HG03432 (cell line): ENCODE results near the gene CCN5.

ENCODE experiments used
- ATAC-seq: cut with Tn5 transposase; IDR thresholded peaks from one replicate; pipeline ENCODE4 v1.9.1; 2021; ENCODE audit warnings: mild to moderate bottlenecking, moderate library complexity; ENCODE audit not compliant: unreplicated experiment

Gene CCN5

GRCh38 chr20:44735816-44736169, 20.6 kb downstream of the CCN5 start:
- no peak for ATAC-seq

GRCh38 chr20:44736170-44737021, 21.2 kb downstream of the CCN5 start:
- ATAC-seq = no peak

GRCh38 chr20:44737116-44737515, 21.9 kb downstream of the CCN5 start:
- no peak for ATAC-seq

DNA sequence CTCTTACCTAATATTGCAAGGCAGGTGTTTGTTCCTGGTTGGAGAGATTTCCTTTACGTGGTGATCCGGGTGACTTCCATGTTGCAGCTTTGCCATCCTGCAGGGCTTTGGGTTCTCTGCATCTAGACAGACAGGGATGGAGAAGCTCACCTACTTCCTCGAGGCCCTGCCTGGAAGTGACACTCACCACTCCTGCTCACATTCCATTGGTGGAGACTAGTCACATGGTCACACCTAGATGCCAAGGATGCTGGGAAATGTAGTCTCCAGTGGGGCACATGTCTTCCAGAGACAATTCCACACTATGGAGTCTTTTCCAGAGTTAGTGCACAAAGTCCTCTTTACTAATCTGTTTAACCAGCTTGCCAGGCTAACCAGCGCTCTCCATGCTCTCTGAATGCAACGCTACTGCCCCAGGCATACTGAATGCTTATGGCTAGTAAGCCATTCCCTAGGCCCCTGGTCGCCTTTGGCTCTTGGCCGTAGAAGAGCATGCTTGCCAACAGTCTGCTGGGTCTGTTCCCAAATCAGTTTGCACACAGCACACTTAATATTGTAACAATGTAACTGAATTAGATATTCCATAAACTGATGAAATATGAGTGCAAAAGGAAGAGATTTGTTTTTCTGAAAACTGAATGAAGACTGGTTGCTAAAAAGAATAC, 23.8 kb downstream of the CCN5 start:
- no peak for ATAC-seq

- ATAC-seq = no peak
These were observed 24.8 kb downstream of the CCN5 start for GRCh38 chr20:44739942-44740341.

- ATAC-seq = no peak
These were observed 27.3 kb downstream of the CCN5 start for GRCh38 chr20:44742304-44743079.

GRCh38 chr20:44743080-44743701, 28.0 kb downstream of the CCN5 start:
- ATAC-seq = no peak

DNA sequence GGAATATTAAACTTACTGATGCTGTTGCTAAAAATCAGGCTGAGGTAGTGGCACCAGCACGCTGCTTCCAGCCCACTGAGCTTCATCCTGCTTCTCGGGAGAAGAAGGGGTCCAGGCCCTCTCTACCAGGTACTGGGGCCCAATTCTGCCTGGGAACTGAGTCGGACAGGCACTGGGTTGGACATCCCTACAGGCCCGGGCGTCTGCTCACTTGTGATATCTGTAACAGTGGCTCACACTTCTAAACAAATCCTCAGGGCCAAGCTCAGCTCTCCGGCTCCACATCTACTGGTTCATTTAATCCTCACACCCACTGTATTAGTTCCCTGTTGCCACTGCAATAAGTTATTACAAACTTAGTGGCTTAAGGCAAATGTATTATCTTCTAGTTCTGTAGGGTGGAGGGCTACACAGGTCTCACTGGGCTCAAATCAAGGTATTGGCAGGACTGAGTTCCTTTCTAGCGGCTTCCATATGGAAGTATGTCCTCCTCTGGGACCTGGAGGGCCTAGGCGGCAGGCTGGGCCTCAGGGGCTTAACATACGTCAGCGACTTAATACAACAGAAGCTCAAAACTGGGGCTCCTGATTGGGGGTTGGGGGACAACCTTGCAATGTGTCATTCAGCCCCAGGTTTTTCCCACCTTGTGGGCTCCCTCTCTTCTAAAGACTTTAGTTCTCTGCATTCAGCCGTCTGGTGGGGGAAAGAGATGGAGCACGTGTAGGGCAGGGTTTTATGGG, 28.9 kb downstream of the CCN5 start:
- no peak for ATAC-seq

DNA sequence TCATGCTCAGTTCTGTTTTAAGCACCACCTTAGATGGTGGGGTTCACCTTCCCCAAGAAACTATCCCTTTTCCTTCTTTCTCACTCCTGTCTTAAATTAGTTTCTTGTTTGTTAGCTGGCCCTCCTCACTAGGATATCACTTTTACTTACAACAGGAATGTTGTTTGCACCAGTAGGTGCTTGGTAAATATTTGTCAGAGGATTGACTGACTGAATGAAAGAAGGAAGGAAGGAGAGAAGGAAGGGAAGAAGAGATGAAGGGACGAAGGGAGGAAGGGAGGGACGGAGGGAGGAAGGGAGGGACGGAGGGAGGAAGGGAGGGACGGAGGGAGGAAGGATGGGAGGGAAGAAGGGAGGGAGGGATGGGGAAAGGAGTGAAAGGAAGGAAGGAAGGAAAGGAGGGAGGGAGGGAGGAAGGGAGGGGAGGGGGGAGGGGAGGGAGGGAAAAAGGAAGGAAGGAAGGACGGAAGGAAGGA, 30.0 kb downstream of the CCN5 start:
- ATAC-seq = no peak

DNA sequence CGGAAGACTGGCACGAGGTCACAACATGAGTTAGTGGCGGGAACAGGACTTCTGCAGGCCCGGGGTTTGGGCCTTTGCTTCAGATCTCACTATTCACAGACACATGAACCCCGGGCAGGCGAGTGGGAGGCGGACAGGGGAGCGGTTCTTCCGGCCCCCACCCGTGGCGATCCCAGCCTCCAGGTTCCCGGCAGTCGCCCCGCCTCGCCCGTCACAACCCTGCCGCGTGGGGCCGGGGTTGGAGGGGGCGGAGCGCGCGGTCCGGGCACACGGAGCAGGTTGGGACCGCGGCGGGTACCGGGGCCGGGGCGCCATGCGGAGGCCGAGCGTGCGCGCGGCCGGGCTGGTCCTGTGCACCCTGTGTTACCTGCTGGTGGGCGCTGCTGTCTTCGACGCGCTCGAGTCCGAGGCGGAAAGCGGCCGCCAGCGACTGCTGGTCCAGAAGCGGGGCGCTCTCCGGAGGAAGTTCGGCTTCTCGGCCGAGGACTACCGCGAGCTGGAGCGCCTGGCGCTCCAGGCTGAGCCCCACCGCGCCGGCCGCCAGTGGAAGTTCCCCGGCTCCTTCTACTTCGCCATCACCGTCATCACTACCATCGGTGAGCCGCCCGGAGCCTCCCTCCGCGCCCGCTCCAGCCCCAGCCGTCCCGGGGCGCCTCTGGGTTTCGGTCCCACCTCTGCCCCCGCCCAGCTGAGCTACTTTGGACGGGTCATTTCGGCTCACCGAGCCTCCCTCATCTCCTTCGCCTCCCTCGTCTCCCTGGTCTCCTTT, 30.6 kb downstream of the CCN5 start, which contains the start of gene KCNK15:
TSS of gene KCNK15 (plus strand) at position 268 of the 769 bp plus-strand sequence. CDS start at position 314, 46 bp downstream.
- ATAC-seq = no peak

GRCh38 chr20:44746367-44747165, 31.4 kb downstream of the CCN5 start:
- ATAC-seq = no peak

DNA sequence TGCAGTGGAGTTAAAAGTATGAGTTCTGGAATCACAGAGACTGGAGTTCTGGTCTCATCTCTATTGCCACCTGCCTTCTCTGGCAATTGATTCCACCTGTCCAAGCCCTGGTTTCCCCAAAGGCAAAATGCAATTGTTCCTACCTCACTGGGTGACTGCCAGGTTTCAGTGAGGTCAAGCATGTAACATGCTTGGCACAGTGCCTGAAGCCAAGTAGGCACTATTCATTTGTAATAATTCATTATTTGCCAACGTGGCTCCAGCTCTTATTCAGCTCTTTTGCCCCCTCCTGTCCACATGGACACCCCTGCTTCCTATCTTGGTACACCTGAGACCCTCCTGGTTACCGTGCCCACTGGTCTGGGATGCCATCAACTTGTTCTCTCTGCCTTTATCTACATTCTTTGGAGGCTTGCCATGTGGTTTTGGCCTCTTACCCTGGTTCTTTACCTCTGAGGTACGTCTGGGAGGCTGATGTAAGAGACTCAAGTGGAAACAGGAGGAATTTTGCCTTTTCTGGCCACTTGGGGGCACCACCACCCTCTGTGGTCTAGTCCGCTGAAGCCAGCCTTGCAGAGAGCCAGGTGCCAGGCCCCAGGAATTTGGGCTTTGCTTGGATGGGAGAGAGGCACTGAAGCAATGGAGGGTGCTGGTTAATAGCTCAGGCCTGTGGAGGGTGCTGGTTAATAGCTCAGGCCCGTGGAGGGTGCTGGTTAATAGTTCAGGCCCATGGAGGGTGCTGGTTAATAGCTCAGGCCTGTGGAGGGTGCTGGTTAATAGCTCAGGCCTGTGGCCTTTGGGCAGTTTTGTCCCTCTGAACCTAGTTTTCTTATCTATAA, 32.2 kb downstream of the CCN5 start:
- ATAC-seq = no peak

DNA sequence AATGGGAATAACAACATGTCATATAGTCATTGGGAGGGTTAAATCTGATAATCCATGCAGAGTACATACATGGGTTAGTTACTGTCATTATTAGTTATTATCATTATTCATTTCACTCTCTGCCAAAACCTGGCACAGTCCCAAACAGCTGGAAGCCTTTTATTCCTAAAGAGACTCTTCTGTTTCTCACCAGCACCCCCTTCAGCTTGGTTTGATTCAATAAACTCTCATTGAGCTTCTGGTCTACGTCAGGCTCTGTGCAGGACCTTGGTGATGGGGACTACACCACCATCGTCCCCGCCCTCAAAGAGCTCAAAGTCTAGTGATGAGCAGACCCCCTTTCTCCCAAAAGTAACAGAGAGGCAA, 32.8 kb downstream of the CCN5 start:
- no peak for ATAC-seq

- ATAC-seq = no peak
These were observed 35.1 kb downstream of the CCN5 start for GRCh38 chr20:44750081-44750805.

GRCh38 chr20:44752099-44752931, 37.1 kb downstream of the CCN5 start:
- ATAC-seq = no peak

DNA sequence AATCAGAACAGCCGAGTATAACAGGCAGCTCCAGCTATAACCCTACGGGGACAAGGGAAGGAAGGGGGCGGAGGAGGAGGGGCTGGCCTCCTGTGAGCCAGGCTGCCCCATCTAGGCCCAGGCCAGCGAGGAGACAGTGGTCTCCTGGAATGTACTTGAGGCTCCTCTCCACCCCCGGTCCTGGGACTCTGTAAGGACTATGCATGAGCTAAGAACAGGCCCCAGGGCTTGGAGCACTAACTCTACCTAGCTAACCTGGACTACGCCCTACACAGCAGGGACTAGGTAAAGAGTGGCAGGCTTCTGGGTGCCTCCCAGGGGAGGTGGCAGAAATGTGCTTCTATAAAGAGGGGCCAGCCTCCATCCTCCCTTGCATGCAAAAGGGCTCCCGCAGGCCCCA, 39.4 kb downstream of the CCN5 start:
- no peak for ATAC-seq
